ENCODE measurements around the gene UBN1. TPM values are rescaled to one million over a fixed set of nuclear protein-coding genes. Genes with fewer than 3 reads are reported as not detected.

The UBN1 gene
- total RNA-seq, 4 donors from 2014 or later = 56.0 to 119 (median 62.2) TPM

DNA sequence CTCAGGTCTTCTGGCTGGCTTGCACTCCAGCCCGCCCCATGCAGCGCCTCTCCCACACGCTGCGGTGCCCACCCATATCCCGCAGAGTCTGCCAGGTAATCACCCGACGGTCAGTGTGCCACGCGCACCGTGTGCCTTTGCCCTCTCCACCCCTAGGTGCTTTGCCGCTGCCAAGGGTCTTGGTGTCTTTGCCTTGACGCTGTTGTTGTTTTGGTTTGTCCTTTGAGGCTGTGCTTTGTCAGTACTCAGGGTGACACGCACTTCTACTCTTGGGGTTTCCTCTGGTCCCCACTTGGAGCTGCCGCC lies 30.1 kb downstream of the UBN1 start:
- Histone ChIP-seq H3K9me3 (no peaks in the 10 kb centered on the region), H3K36me3 (peaks cover 0 to 92% (median 3%) of the 10 kb centered on the region in 3 donors), H3K4me3 (no peak overlapping the region), H3K4me1 (no peaks in the 10 kb centered on the region), H3K27me3 (no peaks in the 10 kb centered on the region), H3K27ac (no peak overlapping the region)
- no peak for DNase-seq
- TF ChIP-seq POLR2A (IDR thresholded peaks at IDR 0.05) = no peak
- TF ChIP-seq, protein P1, sequence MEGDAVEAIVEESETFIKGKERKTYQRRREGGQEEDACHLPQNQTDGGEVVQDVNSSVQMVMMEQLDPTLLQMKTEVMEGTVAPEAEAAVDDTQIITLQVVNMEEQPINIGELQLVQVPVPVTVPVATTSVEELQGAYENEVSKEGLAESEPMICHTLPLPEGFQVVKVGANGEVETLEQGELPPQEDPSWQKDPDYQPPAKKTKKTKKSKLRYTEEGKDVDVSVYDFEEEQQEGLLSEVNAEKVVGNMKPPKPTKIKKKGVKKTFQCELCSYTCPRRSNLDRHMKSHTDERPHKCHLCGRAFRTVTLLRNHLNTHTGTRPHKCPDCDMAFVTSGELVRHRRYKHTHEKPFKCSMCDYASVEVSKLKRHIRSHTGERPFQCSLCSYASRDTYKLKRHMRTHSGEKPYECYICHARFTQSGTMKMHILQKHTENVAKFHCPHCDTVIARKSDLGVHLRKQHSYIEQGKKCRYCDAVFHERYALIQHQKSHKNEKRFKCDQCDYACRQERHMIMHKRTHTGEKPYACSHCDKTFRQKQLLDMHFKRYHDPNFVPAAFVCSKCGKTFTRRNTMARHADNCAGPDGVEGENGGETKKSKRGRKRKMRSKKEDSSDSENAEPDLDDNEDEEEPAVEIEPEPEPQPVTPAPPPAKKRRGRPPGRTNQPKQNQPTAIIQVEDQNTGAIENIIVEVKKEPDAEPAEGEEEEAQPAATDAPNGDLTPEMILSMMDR (IDR thresholded peaks at IDR 0.05) = no peak

DNA sequence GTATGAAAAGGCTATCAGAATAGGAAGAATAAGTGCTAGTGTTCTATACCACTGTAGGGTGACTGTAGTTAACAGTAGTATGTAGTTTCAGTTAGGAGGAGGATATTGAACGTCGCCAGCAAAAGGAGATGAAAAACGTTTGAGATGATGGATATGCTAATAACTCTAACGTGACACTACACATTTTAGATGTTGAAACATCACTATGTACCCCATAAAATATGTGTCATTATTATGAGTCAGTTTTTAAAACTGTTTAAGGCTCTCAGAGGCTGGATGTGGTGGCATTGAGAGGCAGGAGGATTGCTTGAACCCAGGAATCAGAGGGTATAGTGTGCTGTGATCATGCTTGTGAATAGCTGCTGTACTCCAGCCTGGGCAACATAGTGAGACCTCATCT lies 31.8 kb downstream of the UBN1 start:
- Histone ChIP-seq H3K36me3 (peaks cover 0 to 92% (median 3%) of the 10 kb centered on the region in 3 donors), H3K4me3 (no peak overlapping the region), H3K27me3 (no peaks in the 10 kb centered on the region), H3K27ac (no peak overlapping the region), H3K9me3 (no peaks in the 10 kb centered on the region), H3K4me1 (no peaks in the 10 kb centered on the region)
- no peak for TF ChIP-seq POLR2A (IDR thresholded peaks at IDR 0.05)
- TF ChIP-seq, protein P1 (IDR thresholded peaks at IDR 0.05) = no peak
- DNase-seq = no peak

DNA sequence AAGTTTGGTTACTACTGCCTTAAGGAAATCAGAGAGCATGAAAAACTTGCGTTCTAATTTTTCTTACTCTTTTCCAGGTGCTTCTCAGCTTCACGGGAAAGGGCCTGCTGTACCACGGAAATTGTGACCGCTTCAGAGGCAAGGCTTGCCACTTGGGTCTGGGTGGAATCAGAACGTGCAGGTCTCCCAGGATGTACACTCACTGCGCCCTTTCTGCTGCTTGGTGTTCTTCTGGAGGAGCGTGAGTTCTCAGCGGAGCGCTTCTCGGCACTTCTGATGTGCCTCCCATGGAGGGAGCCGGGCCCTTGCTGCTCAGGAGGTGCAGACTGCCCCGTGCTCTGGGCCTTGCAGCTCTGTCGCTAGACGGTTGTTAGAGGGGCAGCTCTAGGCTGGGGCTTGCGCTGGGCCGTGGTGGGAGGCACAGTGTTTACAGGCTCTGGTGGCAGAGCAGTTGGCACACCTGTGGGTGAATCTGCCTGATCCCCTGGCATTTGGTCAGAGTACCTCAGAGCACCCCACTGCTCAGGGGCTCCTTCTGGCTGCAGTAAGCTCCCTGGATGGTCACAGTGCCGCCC lies 32.8 kb downstream of the UBN1 start:
- H3K4me3 ChIP-seq = no peak overlapping the region
- TF ChIP-seq, protein P1 (IDR thresholded peaks at IDR 0.05) = no peak
- TF ChIP-seq POLR2A (IDR thresholded peaks at IDR 0.05) = no peak
- H3K36me3 ChIP-seq = peaks cover 0 to 92% (median 3%) of the 10 kb centered on the region in 3 donors
- H3K9me3 ChIP-seq = no peaks in the 10 kb centered on the region
- no peak for DNase-seq
- no peak overlapping the region for H3K27ac ChIP-seq
- H3K4me1 ChIP-seq = no peaks in the 10 kb centered on the region
- H3K27me3 ChIP-seq = no peaks in the 10 kb centered on the region

DNA sequence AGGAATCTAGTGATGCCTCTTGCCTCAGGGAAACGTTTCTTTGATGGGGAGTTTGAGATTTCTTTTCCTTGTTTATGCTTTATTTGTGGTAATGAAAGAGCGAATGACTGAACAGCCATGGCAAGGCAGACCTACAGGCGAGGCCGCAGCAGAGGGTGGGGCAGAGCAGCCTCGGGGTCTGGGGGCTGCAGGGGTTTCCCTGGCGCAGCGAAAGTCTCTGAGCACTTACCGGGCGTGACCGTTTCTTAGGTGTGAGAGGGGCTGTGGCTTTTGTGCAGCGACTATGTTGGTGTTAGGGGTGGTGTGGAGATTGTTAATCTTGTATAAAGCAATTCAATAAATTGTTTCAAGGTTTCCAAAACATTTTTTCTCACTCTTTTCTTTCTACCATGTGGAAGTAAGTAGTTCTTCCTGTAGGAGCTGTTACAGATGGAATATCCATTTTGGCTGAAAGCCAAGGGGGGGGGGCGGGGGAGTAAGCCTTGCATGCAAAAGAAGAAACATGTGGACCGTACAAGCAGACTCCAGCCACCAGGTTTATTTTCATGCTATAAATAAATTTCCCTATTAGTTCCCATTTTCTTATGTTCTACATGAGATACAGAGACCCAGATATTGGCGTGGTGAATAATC lies 34.8 kb downstream of the UBN1 start:
- no peaks in the 10 kb centered on the region for H3K9me3 ChIP-seq
- no peak overlapping the region for H3K27ac ChIP-seq
- peaks cover 0 to 100% (median 3%) of the 10 kb centered on the region in 3 donors for H3K36me3 ChIP-seq
- TF ChIP-seq POLR2A (IDR thresholded peaks at IDR 0.05) = no peak
- TF ChIP-seq, protein P1 (IDR thresholded peaks at IDR 0.05) = no peak
- no peak overlapping the region for H3K4me3 ChIP-seq
- no peaks in the 10 kb centered on the region for H3K27me3 ChIP-seq
- no peaks in the 10 kb centered on the region for H3K4me1 ChIP-seq
- no peak for DNase-seq

DNA sequence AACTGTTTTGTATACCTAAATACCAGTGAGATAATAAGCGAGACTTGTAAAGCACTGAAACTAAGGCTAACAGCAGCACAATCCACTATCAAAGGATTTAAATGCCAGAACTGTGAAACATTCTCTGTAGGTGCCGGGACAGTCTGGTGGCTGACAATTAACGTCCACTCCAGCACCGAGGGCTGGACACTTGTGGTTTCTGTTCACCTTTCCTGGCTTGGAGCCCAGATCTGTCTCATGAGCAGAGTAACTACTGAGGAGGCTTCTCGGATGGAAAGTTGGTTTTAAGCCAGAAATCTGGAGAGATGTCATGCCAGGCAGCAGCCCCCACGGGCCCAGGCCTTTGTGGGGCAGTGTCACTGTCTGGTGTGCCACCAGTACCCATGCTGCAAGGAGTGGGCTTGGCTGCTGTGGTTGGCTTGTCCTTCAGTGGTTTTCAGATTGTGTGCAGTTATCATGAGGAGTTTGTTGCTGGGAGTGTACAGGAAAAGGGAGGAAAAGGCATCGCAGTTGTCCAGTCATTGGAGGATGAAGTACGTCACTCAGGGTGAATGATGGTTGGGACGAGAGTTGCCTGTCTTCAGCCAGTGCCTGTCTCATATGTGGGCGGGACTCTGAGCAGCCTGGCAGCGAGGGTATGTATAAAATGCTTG lies 35.5 kb downstream of the UBN1 start:
- no peaks in the 10 kb centered on the region for H3K27me3 ChIP-seq
- no peaks in the 10 kb centered on the region for H3K9me3 ChIP-seq
- TF ChIP-seq, protein P1 (IDR thresholded peaks at IDR 0.05) = no peak
- no peak for TF ChIP-seq POLR2A (IDR thresholded peaks at IDR 0.05)
- no peak overlapping the region for H3K27ac ChIP-seq
- H3K36me3 ChIP-seq = peaks cover 0 to 100% (median 3%) of the 10 kb centered on the region in 3 donors
- DNase-seq = no peak
- H3K4me3 ChIP-seq = no peak overlapping the region
- H3K4me1 ChIP-seq = no peaks in the 10 kb centered on the region

Measured in Peyer's patch (tissue), 4 donors.